Esophagus squamous epithelium (tissue), 5 donors: ENCODE results near the gene MED8. TPM values are rescaled to one million over a fixed set of nuclear protein-coding genes. Genes with fewer than 3 reads are reported as not detected.

ENCODE experiments used
- DNase-seq: peaks from one replicate; lab custom pipeline; 2025; lab: John Stamatoyannopoulos, UW
- H3K27ac ChIP-seq, 4 donors: fragments of 200-600 bp; sonication (generic); one replicate each; pipeline ENCODE4 v1.5.1; 2016 to 2019; ENCODE audit warnings: mild to moderate bottlenecking in 1 of 4
- H3K27me3 ChIP-seq, 4 donors: fragments of 200-600 bp; sonication (generic); 1 replicate in 3 of 4; 2 replicates in 1 of 4; pipeline versions ENCODE4 v1.5.1 to v1.6.0; 2017 to 2021; ENCODE audit warnings: antibody characterized with exemption in 1 of 4
- H3K36me3 ChIP-seq, 3 donors: fragments of 200-600 bp; sonication (generic); one replicate each; pipeline ENCODE4 v1.5.1; 2016 to 2019
- H3K4me1 ChIP-seq, 3 donors: fragments of 200-600 bp; sonication (generic); one replicate each; pipeline ENCODE4 v1.5.1; 2017 to 2019
- H3K4me3 ChIP-seq, 4 donors: fragments of 200-600 bp; sonication (generic); 1 replicate in 3 of 4; 2 replicates in 1 of 4; pipeline ENCODE4 v1.5.1; 2016 to 2019; ENCODE audit warnings: mild to moderate bottlenecking in 2 of 4, moderate library complexity in 1 of 4
- H3K9me3 ChIP-seq, 3 donors: fragments of 200-600 bp; sonication (generic); one replicate each; pipeline ENCODE4 v1.5.1; 2016 to 2019
- CTCF ChIP-seq, 6 experiments: fragments of 450-650 bp in 4 of 6; fragments of 200-600 bp in 2 of 6; sonication (generic) in 2 of 6; IDR thresholded peaks; one replicate each; pipeline ENCODE4 v1.5.1; 2016 to 2019; ENCODE audit warnings: antibody characterized with exemption in 6 of 6, mild to moderate bottlenecking in 4 of 6, moderate library complexity in 4 of 6
- POLR2A ChIP-seq, 4 donors: fragments of 450-650 bp; IDR thresholded peaks; one replicate each; pipeline ENCODE4 v1.6.1; 2017; ENCODE audit warnings: antibody characterized with exemption in 4 of 4, mild to moderate bottlenecking in 4 of 4, moderate library complexity in 3 of 4
- WGBS, 2 donors: methylation state at CpG; one replicate each; pipeline ENCODE4 v1.1.5; 2018; 5-methylcytosine and 5-hydroxymethylcytosine counted together
- intact Hi-C: fragments of 100-400 bp; cut with DNase I; formaldehyde crosslinking; loops from one replicate; pipeline ENCODE4 v1.15.0; 2022
- total RNA-seq, 4 donors: library from RNA; depleted of rRNA; stranded (reverse); fragments of >200 nt; gene quantifications; one replicate each; pipeline ENCODE4 v1.1.0, GENCODE V29; 2016
- donor health status: DM: yes; HTN: yes; CAD: no.

Gene MED8
- total RNA-seq, 4 donors from 2014 or later = 34.5 to 60.1 (median 38.6) TPM

- no peak for DNase-seq
- intact Hi-C loops = no loop called here
Measured at GRCh38 chr1:43360616-43361015, 29.0 kb downstream of the MED8 start.

GRCh38 chr1:43359696-43360095 is 29.9 kb downstream of the MED8 start:
- Histone ChIP-seq H3K27ac (peak overlapping the region; percentile 95 to 98 (median 96)), H3K36me3 (peaks cover 21 to 45% (median 27%) of the 10 kb centered on the region in 3 donors), H3K4me1 (peaks cover 15 to 46% (median 18%) of the 10 kb centered on the region in 3 donors), H3K4me3 (peak overlapping the region; percentile 49 to 83 (median 68)), H3K9me3 (no peaks in the 10 kb centered on the region), H3K27me3 (no peaks in the 10 kb centered on the region)
- no peak for DNase-seq
- intact Hi-C loops = no loop called here
- TF ChIP-seq CTCF (IDR thresholded peaks at IDR 0.05) (no peak), POLR2A (IDR thresholded peaks at IDR 0.05) (no peak)
- 27 to 33% methylated on average over 8 to 11 of the region's 11 CpGs for WGBS, 2 donors

More at GRCh38 chr1:43360616-43361015, 29.0 kb downstream of the MED8 start:
- TF ChIP-seq POLR2A (IDR thresholded peaks at IDR 0.05) (no peak), CTCF (IDR thresholded peaks at IDR 0.05) (no peak)
- Histone ChIP-seq H3K9me3 (no peaks in the 10 kb centered on the region), H3K27ac (no peak overlapping the region), H3K27me3 (no peaks in the 10 kb centered on the region), H3K4me1 (peaks cover 15 to 55% (median 26%) of the 10 kb centered on the region in 3 donors), H3K4me3 (no peak overlapping the region), H3K36me3 (peaks cover 30 to 54% (median 33%) of the 10 kb centered on the region in 3 donors)
- 54 to 55% methylated on average over 3 of the region's 4 CpGs for WGBS, 2 donors

GRCh38 chr1:43358746-43359693 is 30.6 kb downstream of the MED8 start, which contains the start of gene CDC20:
TSS of gene CDC20 (plus strand) at chr1:43358981. CDS start at chr1:43359216, 235 bp downstream.
- intact Hi-C loops = no loop called here
- Histone ChIP-seq H3K4me1 (peaks cover 15 to 43% (median 18%) of the 10 kb centered on the region in 3 donors), H3K27me3 (no peaks in the 10 kb centered on the region), H3K36me3 (peaks cover 16 to 38% (median 20%) of the 10 kb centered on the region in 3 donors), H3K9me3 (no peaks in the 10 kb centered on the region), H3K27ac (peak within 1 kb of the TSS; percentile 95 to 98 (median 96)), H3K4me3 (peak within 1 kb of the TSS; percentile 49 to 83 (median 68))
- peak; percentile 94 for DNase-seq
- TF ChIP-seq CTCF (IDR thresholded peaks at IDR 0.05) = no peak
- TF ChIP-seq POLR2A (IDR thresholded peaks at IDR 0.05) = peak in 2 of 4 donors; percentile 10 to 25
- 0 to 13% methylated on average over 7 to 9 of the region's 59 CpGs for WGBS, 2 donors

- DNase-seq = no peak
Measured at GRCh38 chr1:43358121-43358745, 31.4 kb downstream of the MED8 start.

More at GRCh38 chr1:43358121-43358745, 31.4 kb downstream of the MED8 start:
- Histone ChIP-seq H3K9me3 (no peaks in the 10 kb centered on the region), H3K36me3 (peaks cover 8 to 30% (median 12%) of the 10 kb centered on the region in 3 donors), H3K27me3 (no peaks in the 10 kb centered on the region), H3K4me1 (peaks cover 15 to 35% (median 18%) of the 10 kb centered on the region in 3 donors), H3K27ac (peak overlapping the region; percentile 95 to 98 (median 96)), H3K4me3 (peak overlapping the region; percentile 49 to 83 (median 68))
- WGBS, 2 donors = 2% methylated on average over 17 to 18 of the region's 33 CpGs
- intact Hi-C loops = no loop called here
- TF ChIP-seq CTCF (IDR thresholded peaks at IDR 0.05) = peak in 5 of 6 experiments; percentile 4 to 56 (median 20)
- peak in 1 of 4 donors; percentile 51 for TF ChIP-seq POLR2A (IDR thresholded peaks at IDR 0.05)
